K562 (cell line): ENCODE results near the gene ANO10. TPM values are rescaled to one million over a fixed set of nuclear protein-coding genes. Genes with fewer than 3 reads are reported as not detected.

Experiments
- ATAC-seq: fragments of 200-7000 bp; cut with Tn5 transposase; 3 replicates; pipeline ENCODE4 v1.9.1; 2020; ENCODE audit warnings: moderate library complexity
- BruUV-seq: library from RNA; stranded (reverse); fragments of 400-500 nt; replicated peaks from 2 replicates; lab custom pipeline; 2021; lab: Mats Ljungman, UMichigan
- CTCF ChIA-PET: fragments of 300-600 bp; formaldehyde crosslinking; extraction: SDS; loops from one replicate; lab custom pipeline; 2021; ENCODE audit warnings: low intra/inter-chr PET ratio; lab: Yijun Ruan, JAX
- POLR2A ChIA-PET: fragments of 300-600, 350-650 bp; sonication (Branson Sonifier 250); formaldehyde crosslinking; extraction: SDS; loops from one replicate; lab custom pipeline; 2021; ENCODE audit warnings: antibody characterized with exemption, inconsistent platforms; lab: Yijun Ruan, JAX
- DNase-seq, 4 experiments: peaks; one replicate each; pipeline versions ENCODE4 v3.0.0 to v3.0.0-alpha.2; 2011 to 2018; ENCODE audit warnings: low spot score in 3 of 4, mixed read lengths in 3 of 4; ENCODE audit errors: extremely low read depth in 1 of 4
- FAIRE-seq: peaks from 2 replicates; lab custom pipeline; 2011; peaks lifted over from hg19 to GRCh38; lab: Jason Lieb, UNC
- H2AFZ ChIP-seq: 2 replicates; pipeline ENCODE4 v1.6.0; 2011; ENCODE audit warnings: low read depth, low read length, control low read depth, inconsistent platforms
- H3K27ac ChIP-seq: fragments of 200-600 bp; 3 replicates; pipeline ENCODE4 v1.8.0; 2011; ENCODE audit warnings: low read depth, mild to moderate bottlenecking, control low read depth, inconsistent platforms, low read length, moderate library complexity, mixed read lengths; ENCODE audit errors: extremely low read depth
- H3K27me3 ChIP-seq, 2 experiments: fragments of 300-600 bp in 1 of 2; 2 replicates in 1 of 2; 3 replicates in 1 of 2; pipeline versions ENCODE4 v1.6.0 to v1.8.0; 2011; ENCODE audit warnings: inconsistent platforms in 2 of 2, low read length in 2 of 2, mild to moderate bottlenecking in 1 of 2, mixed read lengths in 1 of 2, moderate library complexity in 1 of 2; ENCODE audit not compliant: control insufficient read depth in 2 of 2, insufficient read depth in 2 of 2
- H3K36me3 ChIP-seq: fragments of 300-600 bp; 3 replicates; pipeline ENCODE4 v1.8.0; 2011; ENCODE audit warnings: mild to moderate bottlenecking, low read length, inconsistent platforms; ENCODE audit not compliant: control insufficient read depth, insufficient read depth
- H3K4me1 ChIP-seq, 2 experiments: fragments of 200-600 bp in 1 of 2; replicated peaks in 1 of 2; 2 replicates in 1 of 2; 3 replicates in 1 of 2; pipeline versions ENCODE4 v1.5.1 to v1.8.0; 2011; ENCODE audit warnings: inconsistent platforms in 2 of 2, low read length in 2 of 2, mild to moderate bottlenecking in 1 of 2, mixed read lengths in 1 of 2, moderate library complexity in 1 of 2; ENCODE audit not compliant: control insufficient read depth in 2 of 2, insufficient read depth in 2 of 2
- H3K4me2 ChIP-seq: 2 replicates; pipeline ENCODE4 v1.6.1; 2011; ENCODE audit warnings: low read length, control low read depth, inconsistent platforms, mixed read lengths; ENCODE audit not compliant: insufficient read depth
- H3K4me3 ChIP-seq: fragments of 200-600 bp; sonication (generic), shearing (Covaris generic); 2 replicates; pipeline ENCODE4 v1.5.1; 2016; ENCODE audit warnings: control low read depth, inconsistent platforms
- H3K79me2 ChIP-seq: fragments of 200-600 bp; 3 replicates; pipeline ENCODE4 v1.8.0; 2011; ENCODE audit warnings: low read length, inconsistent platforms; ENCODE audit not compliant: control insufficient read depth, insufficient read depth
- H3K9ac ChIP-seq, 2 experiments: 2 replicates each; pipeline versions ENCODE4 v1.6.0 to v1.6.1; 2011; ENCODE audit warnings: low read depth in 2 of 2, low read length in 2 of 2, control low read depth in 1 of 2, inconsistent platforms in 1 of 2, mild to moderate bottlenecking in 1 of 2, mixed read lengths in 1 of 2; ENCODE audit not compliant: insufficient read depth in 1 of 2
- H3K9me1 ChIP-seq: one replicate; pipeline ENCODE4 v1.6.0; 2011; ENCODE audit warnings: inconsistent platforms, mild to moderate bottlenecking, low read length, moderate library complexity; ENCODE audit not compliant: control insufficient read depth, insufficient read depth
- H3K9me3 ChIP-seq: replicated peaks from 2 replicates; pipeline ENCODE4 v1.5.1; 2011; ENCODE audit warnings: low read depth, low read length, inconsistent platforms; ENCODE audit not compliant: control insufficient read depth, insufficient read depth
- H4K20me1 ChIP-seq: replicated peaks from 2 replicates; pipeline ENCODE4 v1.6.1; 2011; ENCODE audit warnings: low read length, inconsistent platforms, mixed read lengths; ENCODE audit not compliant: control insufficient read depth, insufficient read depth
- ARID1B ChIP-seq: fragments of 450-650 bp; IDR thresholded peaks from 2 replicates; pipeline ENCODE4 v1.6.1; 2016; ENCODE audit warnings: antibody characterized with exemption, mild to moderate bottlenecking, inconsistent platforms
- CBFA2T3 ChIP-seq: fragments of 450-650 bp; IDR thresholded peaks from 2 replicates; pipeline ENCODE4 v1.6.1; 2017
- DPF2 ChIP-seq: fragments of 450-650 bp; IDR thresholded peaks from 2 replicates; pipeline ENCODE4 v1.6.1; 2016
- GMEB1 ChIP-seq: fragments of 250-450 bp; sonication (Bioruptor Pico); IDR thresholded peaks from 2 replicates; pipeline ENCODE4 v1.4.0; 2020; ENCODE audit warnings: mild to moderate bottlenecking
- IFI16 ChIP-seq: fragments of 250-450 bp; sonication (Bioruptor Pico); IDR thresholded peaks from 2 replicates; pipeline ENCODE4 v2.1.2; 2022; ENCODE audit warnings: mild to moderate bottlenecking, inconsistent platforms
- KLF16 ChIP-seq: IDR thresholded peaks from 2 replicates; pipeline ENCODE4 v1.6.1; 2016; ENCODE audit warnings: antibody characterized with exemption
- MTA2 ChIP-seq: fragments of 450-650 bp; IDR thresholded peaks from 2 replicates; pipeline ENCODE4 v1.6.1; 2016; ENCODE audit warnings: low read depth
- NCOR1 ChIP-seq: fragments of 450-650 bp; IDR thresholded peaks from 2 replicates; pipeline ENCODE4 v1.6.1; 2016; ENCODE audit warnings: mild to moderate bottlenecking, moderate library complexity
- SMARCA4 ChIP-seq: fragments of 450-650 bp; IDR thresholded peaks from 2 replicates; pipeline ENCODE4 v1.6.1; 2016
- TAL1 ChIP-seq: fragments of 450-650 bp; IDR thresholded peaks from 2 replicates; pipeline ENCODE4 v1.6.1; 2016; ENCODE audit warnings: mild to moderate bottlenecking
- TCF3 ChIP-seq: sonication (generic); formaldehyde crosslinking; IDR thresholded peaks from 2 replicates; pipeline ENCODE4 v1.4.0; 2020; ENCODE audit warnings: mild to moderate bottlenecking, missing genetic modification reagents
- TEAD4 ChIP-seq, 2 experiments: sonication (generic) in 1 of 2; formaldehyde crosslinking in 1 of 2; IDR thresholded peaks; 2 replicates each; pipeline versions ENCODE4 v1.6.1 to v1.8.0; 2012 to 2022; ENCODE audit warnings: borderline replicate concordance in 1 of 2, inconsistent platforms in 1 of 2, low read length in 1 of 2, mild to moderate bottlenecking in 1 of 2, missing genetic modification reagents in 1 of 2
- ZNF143 ChIP-seq: sonication (generic); formaldehyde crosslinking; IDR thresholded peaks from 2 replicates; pipeline ENCODE4 v1.9.0; 2022; ENCODE audit warnings: mild to moderate bottlenecking, missing genetic modification reagents
- ZNF384 ChIP-seq: IDR thresholded peaks from 2 replicates; pipeline ENCODE4 v1.6.1; 2012; ENCODE audit warnings: low read depth, low read length, improper control_type of control experiment
- WGBS: fragments of 100-300 bp; shearing (Covaris generic); methylation state at CpG from one replicate; pipeline ENCODE4 v1.1.6; 2016; ENCODE audit warnings: low coverage, mixed read lengths; ENCODE audit not compliant: insufficient coverage; ENCODE audit errors: missing lambda C conversion rate; 5-methylcytosine and 5-hydroxymethylcytosine counted together
- in situ Hi-C: fragments of 300-500 bp; cut with MboI; formaldehyde crosslinking; loops from 4 replicates; pipeline ENCODE4 v1.15.0; 2018; ENCODE audit warnings: inconsistent platforms, mixed read lengths
- intact Hi-C: fragments of 100-400 bp; cut with micrococcal nuclease; formaldehyde crosslinking; loops from 2 replicates; pipeline ENCODE4 v1.14.2; 2022
- polyA plus RNA-seq, 8 experiments: library from polyadenylated mRNA; depleted of rRNA in 4 of 8; stranded (reverse) in 5 of 8; unstranded in 3 of 8; fragments of >200 nt; fragmentation: Nextera tagmentation in 2 of 8; fragmentation: Illumina TruSeq in 1 of 8; extraction: Ambion mirVana in 2 of 8; extraction: Trizol in 1 of 8; gene quantifications; 2 replicates each; pipeline versions ENCODE4 v1.2.1 to v1.2.3, GENCODE V29; 2011 to 2014; ENCODE audit warnings: inconsistent platforms in 1 of 8, missing spikeins in 1 of 8
- total RNA-seq, 7 experiments: library from RNA; depleted of rRNA in 6 of 7; stranded (reverse); fragments of >200 nt in 6 of 7; fragmentation: Illumina TruSeq in 2 of 7; extraction: Trizol in 2 of 7; gene quantifications; 2 replicates each; pipeline versions ENCODE4 v1.2.1 to v1.2.3, GENCODE V29; 2011 to 2021; ENCODE audit warnings: low replicate concordance in 1 of 7

The ANO10 gene
- total and polyA plus RNA-seq, 9 of the 15 experiments (the other 6 are each of a cell fraction or from before 2014, with no cell fraction given) = 6.4 to 46.0 (median 32.3) TPM

GRCh38 chr3:43512754-43513404 lies 108.9 kb downstream of the ANO10 start (continued):
- no peak for TF ChIP-seq GMEB1 (CRISPR knock-in tag)
- TF ChIP-seq CBFA2T3 = peak; percentile 22; the same call in 1 of the 2 replicates

GRCh38 chr3:43506644-43507043 lies 115.2 kb downstream of the ANO10 start:
- CTCF ChIA-PET = no interaction called here
- DNase-seq (peak in 2 of 4 experiments; percentile 16 to 37), FAIRE-seq (no peak), ATAC-seq (peak; percentile 50)
- H3K4me1 ChIP-seq = peaks cover 8 to 23% of the 10 kb centered on the region in 2 experiments; a peak in 3 of 5 replicates
- BruUV-seq = no TSS peak
- no peaks in the 10 kb centered on the region for H3K79me2 ChIP-seq
- POLR2A ChIA-PET = interaction anchor here (0.6 kb wide), 1 partner anchor 580 kb away, joined by 3 read pairs; no protein-coding TSS in a partner anchor
- in situ Hi-C loops = no loop called here
- H3K9ac ChIP-seq = peak overlapping the region in 1 of 2 experiments; percentile 20; a peak in 1 of 4 replicates
- no peak overlapping the region for H3K4me2 ChIP-seq
- no peaks in the 10 kb centered on the region for H3K36me3 ChIP-seq
- H3K27ac ChIP-seq = no peak overlapping the region
- H3K9me1 ChIP-seq = no peaks in the 10 kb centered on the region
- intact Hi-C loops = loop anchor here (10.0 kb wide), 1 partner anchor 542 kb away; no protein-coding TSS in a partner anchor
- TF ChIP-seq MTA2 (peak; percentile 46), DPF2 (peak; percentile 44; the same call in 1 of the 2 replicates), ZNF143 (CRISPR knock-in tag) (no peak), ZNF384 (no peak), TCF3 (peak; percentile 78), IFI16 (CRISPR knock-in tag) (no peak), ARID1B (peak; percentile 79), NCOR1 (peak; percentile 36; the same call in 1 of the 2 replicates), TAL1 (peak; percentile 68), KLF16 (peak; percentile 15; the same call in 1 of the 2 replicates), TEAD4 (IDR thresholded peaks at IDR 0.05; ENCODE audit: low read length) (peak; percentile 64), TEAD4 (CRISPR knock-in tag; IDR thresholded peaks at IDR 0.05; ENCODE audit: borderline replicate concordance) (no peak), CBFA2T3 (peak; percentile 71), SMARCA4 (peak; percentile 62)
- 15% methylated on average over 4 of the region's 4 CpGs for WGBS
- H3K4me3 ChIP-seq = no peak overlapping the region
- H2AFZ ChIP-seq = no peak overlapping the region
- no peaks in the 10 kb centered on the region for H3K9me3 ChIP-seq
- no peaks in the 10 kb centered on the region for H4K20me1 ChIP-seq
- no peaks in the 10 kb centered on the region for H3K27me3 ChIP-seq
